NCI-H2081 (cell line): ENCODE measurements around the gene PALB2.

ENCODE experiments used
- DNase-seq, 2 experiments: peaks; one replicate each; lab custom pipeline; 2025; lab: John Stamatoyannopoulos, UW

Gene PALB2

DNA sequence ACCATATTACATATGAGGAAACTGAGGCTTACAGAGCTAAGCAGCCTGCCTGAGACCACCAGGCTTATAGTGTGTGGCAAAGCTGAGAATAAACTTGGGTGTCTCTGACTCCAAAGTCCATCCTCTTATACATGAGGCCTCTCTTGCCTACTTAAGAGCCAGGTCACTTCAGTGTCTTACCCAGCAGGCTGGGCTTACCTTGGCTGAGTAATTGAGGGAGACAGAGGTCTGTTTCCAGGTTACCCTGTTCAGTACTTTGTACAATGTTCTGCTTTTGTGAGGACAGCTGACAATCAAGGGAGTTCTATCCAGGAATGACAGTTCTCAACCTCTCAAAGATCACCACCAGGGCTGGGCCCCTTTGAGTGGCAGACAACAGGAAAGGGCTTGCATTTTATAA is 59.3 kb downstream of the PALB2 start:
- DNase-seq = no peak

DNA sequence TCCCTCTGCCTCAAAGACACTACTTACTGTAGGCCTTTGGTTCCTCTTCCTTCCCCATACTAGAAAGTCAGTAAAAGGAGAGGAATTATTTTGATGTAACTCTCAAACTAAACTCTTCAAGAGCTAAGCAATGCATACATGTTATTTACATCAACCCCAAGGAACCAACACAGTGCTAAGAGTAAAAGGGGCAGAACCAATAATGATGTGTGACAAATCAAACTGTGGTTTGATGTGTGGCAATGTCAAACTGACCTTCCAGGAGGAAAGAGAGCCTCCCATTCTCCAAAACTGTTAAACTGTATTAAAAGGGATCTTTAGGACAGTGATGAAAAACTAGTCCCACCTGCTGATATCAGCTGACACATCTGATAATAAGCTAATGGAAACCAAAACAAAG is 60.7 kb downstream of the PALB2 start:
- DNase-seq = no peak

GRCh38 chr16:23579371-23579770 is 61.7 kb downstream of the PALB2 start:
- no peak for DNase-seq

GRCh38 chr16:23578101-23578830 is 62.8 kb downstream of the PALB2 start:
- DNase-seq = no peak

- no peak for DNase-seq
Measured at GRCh38 chr16:23577493-23577892, 63.6 kb downstream of the PALB2 start.

DNA sequence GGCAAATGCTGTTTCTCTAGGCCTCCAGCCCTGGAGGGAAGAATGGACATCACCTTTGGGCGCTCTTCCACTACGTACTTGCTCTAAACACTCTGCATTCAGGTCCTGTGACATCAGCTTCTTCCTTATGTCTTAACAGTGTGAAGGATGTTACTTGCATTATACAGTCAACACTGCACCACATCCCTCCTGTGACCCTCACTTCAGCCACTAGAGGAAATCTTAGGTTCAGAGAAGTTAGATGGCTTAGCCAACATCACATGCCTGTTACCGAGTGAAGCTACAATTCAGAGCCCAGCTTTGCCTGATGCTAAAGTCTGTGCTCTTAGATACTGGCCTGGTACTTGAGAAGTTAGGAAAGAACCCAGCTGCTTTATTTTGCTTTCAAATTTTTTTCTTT is 65.3 kb downstream of the PALB2 start:
- DNase-seq = no peak

DNA sequence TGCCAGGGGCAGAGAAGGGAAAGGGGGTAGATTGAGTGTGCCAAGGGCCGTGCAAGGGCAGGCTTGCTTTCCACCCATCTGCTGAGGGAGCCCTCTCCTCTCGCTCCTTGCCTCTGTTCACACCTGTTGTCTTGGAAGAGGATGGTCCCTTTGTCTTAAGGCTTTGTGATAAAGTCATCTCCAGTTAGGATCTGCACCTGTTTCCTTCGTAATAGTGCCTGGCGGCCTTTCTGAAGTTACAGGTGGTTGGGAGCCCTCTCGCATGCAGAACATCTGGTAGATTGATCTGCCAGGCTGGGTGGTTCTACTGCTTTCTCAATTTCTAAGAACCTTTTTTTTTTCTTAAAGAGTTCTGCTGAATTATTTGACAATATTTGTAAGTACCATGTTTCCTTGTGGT is 67.3 kb downstream of the PALB2 start:
- no peak for DNase-seq

GRCh38 chr16:23572394-23572793 is 68.7 kb downstream of the PALB2 start:
- no peak for DNase-seq

GRCh38 chr16:23571895-23572294 is 69.2 kb downstream of the PALB2 start:
- no peak for DNase-seq

- DNase-seq = no peak
Measured at GRCh38 chr16:23570992-23571632, 70.0 kb downstream of the PALB2 start.

- DNase-seq = no peak
Measured at GRCh38 chr16:23567602-23568001, 73.5 kb downstream of the PALB2 start.

DNA sequence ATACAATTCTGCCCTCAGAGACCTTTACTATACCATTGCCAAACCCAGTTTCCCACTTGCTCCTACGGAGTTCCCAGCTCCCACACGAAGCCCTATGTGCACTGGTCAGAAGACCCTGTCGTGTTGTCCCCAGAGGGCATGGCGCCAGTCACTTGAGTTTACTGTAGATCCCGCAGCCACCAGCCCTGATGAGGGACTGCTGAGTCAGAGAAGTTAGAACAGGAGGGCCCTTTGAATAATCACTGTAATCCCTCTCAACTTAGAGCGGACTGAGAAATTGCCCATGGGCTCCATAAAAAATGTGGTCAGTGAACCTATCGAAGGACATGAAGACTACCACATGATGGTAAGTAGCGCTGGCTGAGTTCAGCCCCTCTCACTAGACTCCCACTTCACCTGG is 74.4 kb downstream of the PALB2 start:
- DNase-seq = no peak

DNA sequence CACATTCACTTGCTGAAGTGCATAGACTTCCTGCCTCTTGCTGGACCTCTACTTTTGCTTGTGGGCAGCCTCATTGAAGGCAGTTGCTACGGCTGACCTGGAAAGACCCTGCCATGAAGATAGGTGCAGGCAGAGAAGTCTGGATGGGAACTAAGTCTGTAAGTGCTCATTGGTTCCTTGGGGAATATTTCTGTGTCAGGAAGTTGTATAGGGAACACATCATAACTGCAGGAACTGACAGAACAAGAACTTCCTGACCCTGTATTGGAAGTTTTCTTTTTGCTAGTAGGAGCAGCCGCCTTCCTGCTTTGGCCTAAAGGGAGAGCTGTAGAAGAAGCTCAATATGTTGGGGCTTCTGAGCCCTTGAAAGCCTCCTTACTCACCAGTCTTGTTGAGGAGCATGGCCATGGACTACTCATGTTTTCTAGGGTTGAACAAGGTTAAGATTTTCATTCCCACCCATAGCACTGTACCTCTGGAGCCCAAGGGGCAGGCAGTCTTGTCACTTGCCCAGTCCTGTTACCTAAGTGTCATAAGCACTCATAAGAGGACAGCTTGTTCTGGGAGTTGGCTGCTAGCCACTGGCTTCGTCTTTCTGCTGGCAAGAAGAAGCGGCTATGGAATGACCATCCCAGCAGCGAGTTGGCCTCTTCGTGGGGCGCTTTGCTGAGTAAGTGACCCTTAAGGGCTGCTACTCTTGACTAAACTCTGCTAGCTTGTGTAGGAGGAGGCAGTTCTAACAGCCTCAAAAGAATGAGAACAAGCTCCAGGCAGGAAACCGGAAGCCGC is 76.3 kb downstream of the PALB2 start:
- no peak for DNase-seq

DNA sequence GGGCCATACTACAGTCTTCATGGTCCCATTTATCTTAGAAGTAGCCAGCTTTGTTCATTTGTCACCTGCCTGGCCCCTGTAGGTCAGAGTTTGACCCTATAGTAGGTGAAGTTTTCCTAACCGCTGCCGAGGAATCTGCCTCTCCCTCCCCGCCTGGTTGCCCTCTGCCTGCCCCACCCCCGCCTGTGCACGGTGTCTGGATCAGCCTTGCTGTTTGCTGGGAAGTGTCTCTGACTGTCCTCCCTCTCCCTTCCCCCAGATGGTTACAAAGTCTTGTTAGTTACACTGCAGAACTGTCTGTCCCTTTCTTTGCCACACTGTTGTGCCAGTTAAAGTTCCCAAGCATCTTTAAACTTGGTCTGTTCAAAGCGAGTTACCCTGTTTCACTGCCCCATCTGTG is 77.9 kb downstream of the PALB2 start:
- DNase-seq = no peak

DNA sequence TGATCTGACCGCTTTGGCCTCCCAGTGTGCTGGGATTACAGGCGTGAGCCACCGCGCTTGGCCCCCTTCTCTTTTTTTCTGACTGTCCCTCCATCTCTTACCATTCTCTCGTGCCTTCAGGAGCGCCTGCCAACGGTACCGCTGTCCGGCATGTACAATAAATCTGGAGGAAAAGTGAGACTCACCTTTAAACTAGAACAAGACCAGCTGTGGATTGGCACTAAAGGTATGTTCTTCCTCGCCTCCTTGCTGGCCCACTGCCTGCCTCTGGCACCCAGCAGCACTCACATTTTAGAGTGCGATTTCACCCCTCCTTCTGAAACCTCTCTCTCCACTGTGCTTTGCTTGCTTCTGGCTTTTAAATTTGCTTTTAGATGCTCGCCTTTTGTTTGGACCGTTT is 78.6 kb downstream of the PALB2 start:
- no peak for DNase-seq

- DNase-seq = no peak
Measured at GRCh38 chr16:23561586-23561985, 79.5 kb downstream of the PALB2 start.

- DNase-seq = no peak
Measured at GRCh38 chr16:23557779-23558702, 83.1 kb downstream of the PALB2 start.

DNA sequence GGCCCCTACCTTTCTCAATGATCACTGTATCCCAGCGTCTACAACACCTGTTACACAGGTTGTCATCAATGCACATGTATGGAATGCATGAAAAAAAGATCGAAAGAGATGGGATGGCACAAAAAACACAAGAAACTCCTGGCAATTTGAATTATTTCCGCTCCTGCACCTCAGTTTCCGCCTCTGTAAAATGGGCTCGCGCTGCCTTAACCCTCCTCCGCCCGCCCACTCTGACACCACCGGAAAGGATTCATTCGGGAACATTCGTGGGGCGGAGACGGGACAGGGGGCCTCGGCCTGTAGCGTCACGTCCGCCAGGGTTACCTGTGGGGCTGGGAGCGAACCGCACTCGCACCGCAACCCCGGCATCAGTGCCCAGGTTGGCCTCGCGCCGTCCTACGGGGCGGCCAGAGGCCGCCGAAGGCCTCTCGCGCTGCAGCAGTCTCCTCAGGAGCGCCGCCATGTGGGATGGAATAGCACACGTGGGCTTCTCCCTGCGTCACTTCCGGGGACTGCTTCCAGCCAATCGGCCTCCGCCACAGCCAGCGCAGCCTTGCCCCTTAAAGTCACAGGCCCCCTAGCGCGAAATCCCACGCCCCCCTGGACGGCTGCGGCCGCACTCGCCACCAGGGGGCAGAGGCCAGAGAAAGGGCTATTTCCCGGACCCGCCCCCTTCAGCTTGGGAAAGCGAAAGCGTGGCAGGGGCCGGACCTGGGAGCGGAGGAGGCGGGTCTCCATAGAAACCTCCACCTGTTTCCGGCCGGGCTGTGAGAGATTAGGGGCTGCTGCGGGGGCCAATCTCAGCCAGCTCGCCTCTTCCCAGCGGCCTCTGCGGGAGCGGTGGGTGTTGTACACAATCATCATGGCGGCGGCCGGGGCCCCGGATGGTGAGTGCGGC is 84.0 kb downstream of the PALB2 start, which contains the start of the genes EARS2 and UBFD1:
EARS2 (minus strand) TSS at position 470 of the 898 bp plus-strand sequence; CDS start at position 463, 7 bp downstream.
UBFD1 (plus strand) TSS at position 847 of the 898 bp plus-strand sequence; CDS start at position 863, 16 bp downstream.
- DNase-seq = peak; percentile 96 to 99

- no peak for DNase-seq
Measured at GRCh38 chr16:23554536-23554935, 86.6 kb downstream of the PALB2 start.
